Mucosa of gallbladder (tissue), 1 donor: ENCODE results near the gene ATG101. TPM values are rescaled to one million over a fixed set of nuclear protein-coding genes. Genes with fewer than 3 reads are reported as not detected.

ENCODE experiments used
- DNase-seq: peaks from one replicate; pipeline ENCODE4 v3.0.0-alpha.2; 2020; ENCODE audit warnings: low spot score
- total RNA-seq: library from RNA; stranded (reverse); gene quantifications from one replicate; pipeline ENCODE4 v1.2.1, GENCODE V29; 2021
- donor health status: DM: no; HTN: no; CAD: no.

ATG101 gene
- total RNA-seq, 1 donor from 2014 or later = 38.6 TPM

DNA sequence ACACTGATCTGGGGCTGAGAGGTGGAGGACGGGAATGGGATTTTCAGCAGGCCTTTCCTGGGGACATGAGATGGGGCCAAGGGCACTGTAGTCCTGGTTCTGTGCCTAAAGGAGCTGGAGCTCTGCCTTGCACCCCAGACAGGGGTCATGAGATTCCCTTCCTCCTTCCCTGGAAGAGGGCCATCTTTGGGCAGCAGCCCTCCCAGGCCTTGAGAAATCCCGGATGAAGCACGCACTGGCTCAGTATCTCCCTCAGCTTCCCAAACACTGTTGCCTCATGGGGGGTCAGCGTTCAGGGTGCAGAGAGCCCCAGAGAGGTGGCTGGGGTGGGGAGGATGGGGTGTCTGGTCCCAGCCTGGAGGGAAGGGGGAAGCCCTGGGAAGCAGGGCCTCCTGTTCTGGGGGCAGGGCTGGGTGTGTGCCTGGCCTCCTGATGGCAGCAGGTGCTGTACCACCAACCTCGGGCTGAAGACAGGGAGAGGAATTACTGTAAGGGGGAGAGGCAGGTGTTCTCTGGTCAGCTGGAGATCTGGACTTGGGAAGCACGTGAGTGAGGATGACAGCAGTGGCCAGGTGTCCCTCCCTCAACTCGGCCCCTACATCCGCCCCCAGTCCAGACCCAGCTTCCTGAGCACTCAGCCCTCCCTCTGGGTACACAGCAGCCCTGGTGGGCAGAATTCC lies 26.9 kb upstream of the ATG101 start:
- DNase-seq = no peak

DNA sequence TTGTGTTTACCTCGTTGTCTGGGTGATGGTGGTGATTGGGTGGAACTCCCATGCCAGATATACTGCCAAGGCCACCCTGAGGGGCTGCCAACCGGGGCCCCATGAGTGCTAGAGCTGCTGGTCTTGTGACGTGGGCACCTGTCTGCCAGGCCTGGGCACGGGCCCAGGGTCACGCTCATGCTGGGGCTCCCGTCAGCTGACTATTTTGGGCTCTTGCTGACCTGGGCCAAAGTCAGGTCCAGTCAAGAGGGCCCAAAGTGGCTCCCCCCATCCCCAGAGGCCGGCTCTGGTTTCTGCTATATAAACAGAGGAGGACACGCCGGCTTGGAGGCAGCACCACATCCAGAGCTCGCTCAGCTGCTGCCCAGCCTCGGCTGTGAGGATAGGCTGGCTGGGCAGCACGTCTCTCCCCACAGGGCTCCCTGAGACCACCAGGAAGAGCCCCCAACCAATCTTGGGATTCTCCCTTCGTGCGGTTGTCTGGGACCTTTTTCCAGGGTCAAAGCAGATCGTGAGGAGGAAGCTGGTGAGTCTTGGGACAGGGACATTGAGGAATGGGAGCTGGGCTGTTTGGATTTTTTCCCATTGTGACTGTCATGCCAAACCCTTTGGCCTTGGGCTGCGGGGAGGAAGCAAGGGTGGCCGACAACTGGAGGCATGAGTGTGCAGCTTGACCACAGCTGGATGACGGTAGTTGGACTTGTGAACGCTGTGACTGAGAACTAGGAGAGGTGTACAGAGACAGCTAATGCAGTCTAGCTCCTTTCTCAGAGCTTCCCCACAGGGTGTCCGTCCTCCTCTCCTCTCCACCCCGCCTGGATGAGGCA lies 26.2 kb upstream of the ATG101 start:
- DNase-seq = no peak

GRCh38 chr12:52044292-52044983 lies 25.3 kb upstream of the ATG101 start:
- DNase-seq = peak; percentile 77

DNA sequence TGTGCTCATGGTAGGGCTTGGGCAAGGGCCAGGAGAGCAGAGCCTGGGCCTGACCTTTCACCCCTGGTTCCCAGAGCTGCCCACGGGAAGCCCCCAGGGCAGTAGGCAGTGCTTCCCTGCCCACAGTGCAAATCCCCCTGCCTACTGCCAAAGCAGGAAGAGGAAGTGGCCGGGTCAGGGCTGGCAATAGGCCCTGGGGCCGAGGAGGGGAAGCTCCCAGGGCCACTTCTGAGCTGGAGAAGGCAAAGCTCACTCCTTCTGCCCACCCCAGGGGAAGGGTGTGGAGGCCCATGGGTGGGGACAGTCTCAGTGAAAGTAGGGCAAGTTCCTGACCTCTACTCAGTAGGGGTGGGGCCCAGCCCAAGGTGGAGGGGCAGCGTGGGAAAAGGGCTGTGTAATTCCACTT lies 24.0 kb upstream of the ATG101 start:
- no peak for DNase-seq

DNA sequence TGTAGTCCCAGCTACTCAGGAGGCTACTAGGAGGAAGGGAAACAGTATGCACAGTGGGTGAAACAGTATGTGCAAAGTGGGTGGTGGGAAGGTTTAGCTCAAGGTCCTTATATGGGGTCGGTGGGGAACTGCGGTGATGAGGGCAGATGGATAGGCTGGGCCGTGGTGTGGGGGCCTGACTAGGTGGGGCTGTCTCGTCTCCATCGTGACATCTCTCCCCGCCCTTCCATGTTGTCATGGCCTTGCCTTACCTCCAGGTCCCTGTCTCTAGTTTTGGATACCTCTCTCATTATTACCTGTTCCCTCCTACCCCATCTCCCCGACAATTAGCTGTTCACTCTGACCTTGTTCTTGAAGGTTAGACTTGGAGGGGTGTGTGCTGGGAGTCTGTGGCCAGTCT lies 22.9 kb upstream of the ATG101 start:
- DNase-seq = no peak

DNA sequence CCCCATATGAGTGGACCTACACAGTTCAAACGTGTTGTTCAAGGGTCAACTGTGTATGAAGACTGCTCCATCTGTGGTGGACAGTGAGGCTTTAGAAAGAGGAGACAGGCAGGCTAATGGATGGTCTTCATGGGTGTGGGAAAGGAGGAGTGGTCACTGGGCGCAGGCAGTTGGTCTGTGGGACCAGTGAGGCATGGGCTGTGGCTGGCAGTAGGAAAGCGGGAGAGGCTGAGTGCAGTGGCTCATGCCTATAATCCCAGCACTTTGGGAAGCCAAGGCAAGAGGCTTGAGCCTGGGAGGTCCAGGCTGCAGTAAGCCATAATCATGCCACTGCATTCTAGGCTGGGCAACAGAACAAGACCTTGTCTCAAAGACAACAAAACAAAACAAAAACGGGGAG lies 20.5 kb upstream of the ATG101 start:
- DNase-seq = no peak

DNA sequence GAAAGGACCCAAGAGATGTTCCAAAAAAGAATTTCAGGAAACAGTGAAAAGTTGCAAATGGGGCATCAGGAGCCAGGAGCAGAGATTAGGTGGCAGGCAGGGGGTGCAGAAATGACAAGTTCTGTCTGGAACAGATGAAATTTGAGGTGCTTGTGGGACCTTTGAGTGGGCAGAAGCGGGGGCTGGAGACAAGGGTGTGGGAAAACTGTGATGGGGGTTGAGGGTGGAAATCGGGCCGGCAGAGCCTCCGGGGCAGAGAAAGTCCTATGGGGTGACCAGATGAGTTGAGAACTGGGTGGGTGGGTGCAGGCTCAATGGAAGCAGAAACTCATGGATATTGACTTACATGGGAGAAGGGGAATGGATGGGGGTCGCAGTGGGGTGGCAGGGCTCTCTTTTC lies 20.1 kb upstream of the ATG101 start:
- no peak for DNase-seq

DNA sequence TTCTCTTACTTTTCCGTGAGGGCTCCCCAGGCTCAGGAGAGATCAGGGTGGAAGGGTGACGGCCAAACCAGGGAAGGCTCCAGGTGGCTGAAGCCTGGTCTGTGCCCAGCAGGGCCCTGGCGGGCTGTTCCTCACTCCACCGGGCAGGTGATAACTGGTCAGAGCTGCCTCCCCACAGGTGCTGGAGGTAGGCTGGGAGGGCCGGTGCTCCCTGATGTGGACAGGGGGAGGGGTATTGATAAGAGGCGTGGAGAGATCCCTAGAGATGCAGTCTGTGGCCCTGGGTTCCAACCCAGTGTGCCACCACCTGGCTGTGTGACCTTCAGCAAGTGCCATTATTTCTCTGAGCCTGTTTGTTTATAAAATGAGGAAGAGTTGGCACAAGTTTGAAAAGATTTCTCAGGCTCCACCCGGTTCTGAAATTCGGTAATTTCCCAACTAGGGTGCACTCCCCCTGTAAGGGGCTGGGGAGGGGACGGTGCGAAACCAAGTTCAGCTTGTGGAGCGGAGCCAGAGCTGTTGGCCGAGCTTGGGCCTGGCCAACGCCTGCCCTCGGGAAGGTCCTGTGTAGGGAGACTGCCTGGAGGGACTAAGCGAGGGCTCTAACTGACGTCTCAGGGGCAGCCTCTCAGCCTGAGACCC lies 19.5 kb upstream of the ATG101 start:
- DNase-seq = no peak

GRCh38 chr12:52050758-52051541 lies 18.8 kb upstream of the ATG101 start, which contains the start of gene NR4A1:
Gene NR4A1 (plus strand): TSS chr12:52051442. CDS start chr12:52054329, 2,887 bp downstream.
- peak; percentile 98 for DNase-seq

DNA sequence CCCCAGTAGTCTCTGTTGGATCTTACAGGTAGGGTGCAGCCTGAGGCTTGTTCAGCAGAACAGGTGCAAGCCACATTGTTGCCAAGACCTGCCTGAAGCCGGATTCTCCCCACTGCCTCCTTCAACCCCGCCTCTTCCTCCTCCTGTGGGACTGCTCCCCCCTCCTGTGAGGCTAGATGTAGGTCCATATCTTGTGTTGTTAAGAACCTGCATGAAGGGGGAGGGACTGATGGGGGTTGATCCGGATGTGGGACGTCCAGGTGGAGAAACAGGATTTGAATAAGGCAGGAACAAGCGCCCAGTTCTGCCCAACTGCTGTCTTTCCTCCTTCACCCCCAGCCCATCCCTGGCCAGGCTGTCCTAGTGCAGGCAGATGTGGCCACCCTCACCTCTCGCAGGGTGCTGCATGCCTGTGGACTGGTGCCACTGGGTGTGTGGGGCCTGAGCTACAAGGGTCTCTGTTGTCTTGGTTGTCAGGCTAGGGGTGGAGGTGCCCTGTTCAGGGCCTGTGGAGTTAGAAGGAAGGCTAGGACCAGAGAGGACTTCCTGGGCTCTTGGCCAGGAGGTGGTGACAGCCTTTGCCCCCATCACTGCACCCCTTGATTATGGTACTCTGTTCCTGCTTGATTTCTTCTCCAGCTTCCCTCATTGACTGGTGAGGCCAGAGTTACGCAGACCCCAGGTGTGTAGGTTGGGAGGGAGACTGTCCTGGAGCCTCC lies 17.2 kb upstream of the ATG101 start:
- DNase-seq = no peak

DNA sequence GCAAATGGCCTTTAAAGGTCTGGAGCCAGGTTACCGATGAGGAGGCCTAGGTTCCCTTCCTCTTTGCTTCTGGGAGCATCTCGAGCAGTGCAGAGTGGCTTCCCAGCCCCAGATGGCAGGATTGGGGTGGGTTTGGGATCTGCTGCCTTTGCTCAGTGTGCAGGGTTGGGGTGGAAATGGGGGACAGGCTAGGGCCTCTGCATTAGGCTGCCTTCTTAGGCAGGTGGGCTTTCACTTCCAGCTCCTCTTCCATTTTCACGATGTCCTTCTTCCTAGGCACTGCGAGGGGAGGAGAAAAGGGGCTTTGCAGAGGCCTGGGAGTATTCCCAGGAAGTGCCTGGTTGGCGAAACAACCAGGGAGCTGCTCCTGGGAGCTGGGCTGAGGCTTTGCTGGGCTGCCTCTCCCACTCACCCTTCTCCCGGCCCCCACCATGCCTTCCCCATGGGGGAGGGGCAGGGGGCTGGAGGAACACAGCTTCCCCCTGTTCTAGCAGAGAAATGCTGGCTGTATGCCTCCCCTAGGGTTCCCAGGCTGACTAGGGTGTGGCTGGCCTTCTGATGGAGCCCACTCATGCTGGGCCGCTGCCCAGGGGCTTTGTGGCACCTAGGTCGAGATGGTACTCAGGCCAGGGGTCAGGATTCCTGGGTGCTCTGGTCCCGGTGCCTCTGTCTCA lies 16.1 kb upstream of the ATG101 start:
- DNase-seq = no peak

DNA sequence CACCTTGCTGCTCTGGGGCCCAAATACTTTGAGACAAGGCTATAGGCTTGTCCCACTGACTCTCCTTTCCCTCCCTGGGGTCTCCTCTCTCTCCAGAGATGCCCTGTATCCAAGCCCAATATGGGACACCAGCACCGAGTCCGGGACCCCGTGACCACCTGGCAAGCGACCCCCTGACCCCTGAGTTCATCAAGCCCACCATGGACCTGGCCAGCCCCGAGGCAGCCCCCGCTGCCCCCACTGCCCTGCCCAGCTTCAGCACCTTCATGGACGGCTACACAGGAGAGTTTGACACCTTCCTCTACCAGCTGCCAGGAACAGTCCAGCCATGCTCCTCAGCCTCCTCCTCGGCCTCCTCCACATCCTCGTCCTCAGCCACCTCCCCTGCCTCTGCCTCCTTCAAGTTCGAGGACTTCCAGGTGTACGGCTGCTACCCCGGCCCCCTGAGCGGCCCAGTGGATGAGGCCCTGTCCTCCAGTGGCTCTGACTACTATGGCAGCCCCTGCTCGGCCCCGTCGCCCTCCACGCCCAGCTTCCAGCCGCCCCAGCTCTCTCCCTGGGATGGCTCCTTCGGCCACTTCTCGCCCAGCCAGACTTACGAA lies 15.4 kb upstream of the ATG101 start:
- no peak for DNase-seq

DNA sequence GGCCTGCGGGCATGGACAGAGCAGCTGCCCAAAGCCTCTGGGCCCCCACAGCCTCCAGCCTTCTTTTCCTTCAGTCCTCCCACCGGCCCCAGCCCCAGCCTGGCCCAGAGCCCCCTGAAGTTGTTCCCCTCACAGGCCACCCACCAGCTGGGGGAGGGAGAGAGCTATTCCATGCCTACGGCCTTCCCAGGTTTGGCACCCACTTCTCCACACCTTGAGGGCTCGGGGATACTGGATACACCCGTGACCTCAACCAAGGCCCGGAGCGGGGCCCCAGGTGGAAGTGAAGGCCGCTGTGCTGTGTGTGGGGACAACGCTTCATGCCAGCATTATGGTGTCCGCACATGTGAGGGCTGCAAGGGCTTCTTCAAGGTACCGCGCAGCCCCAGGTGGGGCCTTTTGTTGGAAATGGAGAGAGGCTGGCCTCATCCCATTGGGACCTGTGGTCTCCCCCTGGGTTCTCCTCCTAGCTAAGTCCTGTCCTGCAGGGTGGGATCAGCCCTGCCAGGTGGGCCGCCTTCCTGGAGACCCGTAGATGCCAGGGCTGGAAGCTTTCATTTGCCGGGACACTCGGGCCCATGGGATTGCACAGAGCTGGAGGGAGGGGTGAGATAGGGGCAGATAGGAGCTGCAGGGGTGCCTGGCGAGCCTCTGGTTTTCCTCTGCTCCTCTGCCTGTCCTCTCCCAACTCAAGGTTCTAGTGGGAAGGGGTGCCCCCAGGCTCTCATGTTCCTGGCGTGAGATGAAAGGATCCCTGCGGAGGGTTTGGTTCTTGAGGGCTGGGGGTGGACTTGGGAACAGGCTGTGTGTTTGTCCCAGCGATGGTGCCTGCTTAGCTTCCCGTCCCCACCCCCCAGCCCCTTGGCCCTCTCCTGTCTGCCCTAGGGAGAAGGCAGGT lies 14.7 kb upstream of the ATG101 start:
- no peak for DNase-seq

GRCh38 chr12:52055731-52056711 lies 13.8 kb upstream of the ATG101 start:
- no peak for DNase-seq

DNA sequence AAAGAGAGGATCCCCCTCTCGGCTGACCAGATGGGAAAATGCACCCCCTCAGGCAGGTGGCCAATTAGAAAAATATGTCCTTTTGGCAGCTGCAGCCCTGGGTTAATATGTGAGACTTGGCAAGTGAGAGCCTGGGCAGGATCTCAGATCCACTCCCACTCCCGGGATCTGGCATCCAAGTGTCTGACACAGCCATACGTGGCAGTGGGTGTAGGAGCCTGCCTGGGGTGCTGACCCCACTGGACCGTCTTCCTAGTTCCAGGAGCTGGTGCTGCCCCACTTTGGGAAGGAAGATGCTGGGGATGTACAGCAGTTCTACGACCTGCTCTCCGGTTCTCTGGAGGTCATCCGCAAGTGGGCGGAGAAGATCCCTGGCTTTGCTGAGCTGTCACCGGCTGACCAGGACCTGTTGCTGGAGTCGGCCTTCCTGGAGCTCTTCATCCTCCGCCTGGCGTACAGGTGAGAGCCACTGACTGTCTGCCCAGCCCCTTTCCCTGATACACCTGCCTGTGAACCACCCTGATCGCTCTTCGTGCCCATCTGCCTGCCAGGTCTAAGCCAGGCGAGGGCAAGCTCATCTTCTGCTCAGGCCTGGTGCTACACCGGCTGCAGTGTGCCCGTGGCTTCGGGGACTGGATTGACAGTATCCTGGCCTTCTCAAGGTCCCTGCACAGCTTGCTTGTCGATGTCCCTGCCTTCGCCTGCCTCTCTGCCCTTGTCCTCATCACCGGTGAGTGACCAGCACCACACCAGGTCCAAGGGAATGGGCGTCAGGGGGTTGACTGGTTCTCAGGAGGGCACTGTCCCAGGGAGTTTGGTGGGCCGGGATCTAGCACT lies 12.8 kb upstream of the ATG101 start:
- no peak for DNase-seq
